ENCODE data around the gene TMEM89.
A peak's percentile ranks its signal among the peaks of the same experiment; 100 is the strongest.

Gene TMEM89

GRCh38 chr3:48617559-48617958, 4.0 kb downstream of the TMEM89 start:
- DNase-seq (ENCODE audit: low read depth in 1 of 2, low spot score in 1 of 2): no peak

DNA sequence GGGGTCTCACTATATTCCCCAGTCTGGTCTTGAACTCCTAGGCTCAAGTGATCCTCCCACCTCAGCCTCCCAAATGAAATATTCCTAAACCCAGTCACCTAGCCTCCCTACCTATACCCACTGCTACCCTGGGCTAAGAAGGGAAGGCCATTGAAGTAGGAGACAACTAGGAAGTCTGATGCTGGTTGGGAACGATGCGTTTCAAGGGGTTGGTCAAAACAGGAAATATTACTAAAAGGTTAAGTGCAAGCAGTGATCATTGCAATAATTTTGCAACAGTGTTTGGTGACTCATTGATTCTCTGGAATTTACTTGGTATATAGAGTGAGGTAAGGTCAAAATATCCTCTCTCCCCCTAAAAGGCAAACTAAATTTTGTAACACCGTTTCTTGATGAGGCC, 7.5 kb downstream of the TMEM89 start:
- DNase-seq (ENCODE audit: low read depth in 1 of 2, low spot score in 1 of 2): no peak

GRCh38 chr3:48612309-48612708, 9.3 kb downstream of the TMEM89 start:
- DNase-seq (ENCODE audit: low read depth in 1 of 2, low spot score in 1 of 2): no peak

- DNase-seq (ENCODE audit: low read depth in 1 of 2, low spot score in 1 of 2): peak; percentile 85 to 88
Measured at GRCh38 chr3:48609088-48610005, 12.2 kb downstream of the TMEM89 start, which contains the start of gene UQCRC1. Gene UQCRC1, minus strand, starts transcription at chr3:48609646. Its CDS starts 26 bp downstream, at chr3:48609620.

DNA sequence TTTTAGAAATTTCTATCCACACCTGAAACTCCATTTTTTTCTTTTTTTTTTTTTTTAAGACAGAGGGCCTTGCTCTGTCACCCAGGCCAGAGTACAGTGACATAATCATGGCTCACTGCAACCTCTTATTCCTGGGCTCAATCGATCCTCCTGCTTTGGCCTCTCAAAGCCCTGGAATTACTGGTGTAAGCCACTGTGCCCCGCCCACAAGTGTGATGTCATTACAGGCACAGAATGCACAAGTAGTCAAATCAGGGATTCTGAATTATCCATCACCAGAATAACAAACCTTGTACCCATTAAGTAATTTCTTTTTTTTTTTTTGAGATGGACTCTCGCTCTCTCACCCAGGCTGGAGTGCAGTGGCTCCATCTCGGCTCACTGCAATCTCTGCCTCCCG, 14.1 kb downstream of the TMEM89 start:
- no peak for DNase-seq (ENCODE audit: low read depth in 1 of 2, low spot score in 1 of 2)

DNA sequence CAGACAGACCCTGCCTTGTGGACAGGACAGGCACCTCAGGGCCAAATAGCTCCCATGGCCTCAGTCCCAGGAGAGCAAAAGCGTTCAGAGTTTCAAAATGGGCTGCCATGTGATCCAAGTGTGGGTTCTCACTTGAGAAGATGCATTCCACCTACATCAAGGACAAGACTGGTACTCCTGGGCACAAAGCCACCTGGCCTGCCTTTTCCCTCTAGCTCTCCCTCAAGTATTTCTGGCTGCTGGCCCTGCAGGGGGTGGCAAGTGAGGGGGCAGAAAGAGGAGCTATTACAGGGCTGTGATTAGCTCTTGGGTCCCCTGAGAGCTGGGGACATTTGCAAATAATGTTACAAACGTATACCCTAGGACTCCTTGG, 20.0 kb downstream of the TMEM89 start:
- DNase-seq (ENCODE audit: low read depth in 1 of 2, low spot score in 1 of 2): no peak

DNA sequence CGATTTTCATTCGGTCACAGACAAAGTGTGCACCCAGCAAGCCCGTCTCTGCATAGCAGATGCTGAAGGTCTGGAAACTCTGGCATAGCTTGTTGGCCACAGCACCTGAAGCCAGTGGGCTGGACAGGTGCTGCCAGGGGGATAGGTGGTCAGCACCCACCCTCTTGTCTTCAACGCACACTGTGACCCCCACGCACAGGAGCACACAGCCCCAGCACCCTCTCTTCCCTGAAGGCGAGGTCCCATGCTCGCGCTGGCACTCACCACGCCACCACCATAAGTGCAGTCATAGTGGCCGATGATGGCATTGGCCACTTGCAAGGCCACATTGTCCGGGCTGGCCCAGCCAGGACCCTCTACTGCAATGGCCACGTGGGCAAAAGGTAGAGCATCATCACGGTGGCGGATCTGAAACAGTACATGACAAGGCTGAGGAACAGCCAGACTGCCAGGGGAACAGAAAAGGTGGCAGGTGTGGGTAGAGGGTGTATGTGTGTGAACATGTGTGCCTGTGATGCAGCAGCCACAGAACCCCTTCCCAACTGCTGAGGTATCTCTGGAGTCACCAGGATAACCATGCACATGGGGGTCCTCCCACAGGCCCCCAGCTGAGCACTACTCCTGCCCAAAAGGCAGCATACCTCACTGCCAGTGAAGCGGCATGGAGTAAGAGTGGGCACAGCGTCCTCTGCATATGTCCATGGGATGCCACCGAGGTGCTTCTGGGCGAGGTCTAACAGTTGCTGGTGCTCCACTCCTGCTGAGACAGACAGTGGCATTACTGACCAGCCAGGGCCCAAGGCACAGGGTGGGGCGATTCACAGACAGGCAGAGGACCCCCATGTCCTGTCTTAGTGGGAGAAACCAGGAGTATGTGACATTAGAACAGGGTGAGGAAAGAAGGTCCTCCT, 20.6 kb downstream of the TMEM89 start:
- no peak for DNase-seq (ENCODE audit: low read depth in 1 of 2, low spot score in 1 of 2)

- no peak for DNase-seq (ENCODE audit: low read depth in 1 of 2, low spot score in 1 of 2)
Measured at GRCh38 chr3:48599509-48600285, 21.9 kb downstream of the TMEM89 start.

- no peak for DNase-seq (ENCODE audit: low read depth in 1 of 2, low spot score in 1 of 2)
Measured at GRCh38 chr3:48599077-48599501, 22.5 kb downstream of the TMEM89 start.

- no peak for DNase-seq (ENCODE audit: low read depth in 1 of 2, low spot score in 1 of 2)
Measured at GRCh38 chr3:48598323-48599076, 23.1 kb downstream of the TMEM89 start.

DNA sequence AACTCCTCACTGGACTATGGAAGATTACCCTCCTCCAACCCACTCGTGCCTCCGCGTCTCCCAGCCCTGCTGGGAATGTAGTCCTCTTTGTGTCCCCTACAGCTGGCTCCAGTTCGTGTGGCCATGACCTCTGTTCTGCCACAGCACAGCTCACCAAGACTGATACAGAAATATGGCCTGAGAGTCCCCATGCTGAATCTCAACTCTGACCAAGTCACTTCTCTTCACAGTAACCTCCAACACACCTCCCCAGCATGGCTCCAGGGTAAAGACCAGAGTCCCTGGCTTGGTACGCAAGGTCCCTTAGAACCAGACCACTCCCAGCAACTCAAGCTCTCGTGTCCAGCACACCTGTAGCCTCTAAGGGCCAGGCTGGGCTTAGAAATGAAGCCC, 24.2 kb downstream of the TMEM89 start:
- no peak for DNase-seq (ENCODE audit: low read depth in 1 of 2, low spot score in 1 of 2)

GRCh38 chr3:48596676-48597407, 24.7 kb downstream of the TMEM89 start:
- DNase-seq (ENCODE audit: low read depth in 1 of 2, low spot score in 1 of 2): no peak

DNA sequence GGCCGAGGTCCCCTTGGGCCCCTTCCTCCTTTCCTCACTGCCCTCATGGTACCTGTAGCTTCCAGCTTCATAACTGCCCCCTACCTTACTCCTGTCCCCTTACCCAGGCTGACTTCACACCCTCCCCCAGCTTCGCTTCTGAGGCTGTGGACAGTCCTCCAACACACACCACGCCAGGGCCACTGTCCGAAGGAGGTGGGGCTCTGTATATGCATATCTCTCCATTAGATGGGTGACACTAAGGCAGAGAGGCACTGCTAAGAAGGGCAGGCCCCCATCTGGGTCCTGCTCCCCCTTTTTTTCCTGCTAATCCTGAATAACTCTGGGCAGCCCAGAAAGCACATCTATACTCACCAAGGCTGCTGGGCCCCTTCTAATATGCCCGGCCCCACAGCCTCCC, 25.4 kb downstream of the TMEM89 start:
- DNase-seq (ENCODE audit: low read depth in 1 of 2, low spot score in 1 of 2): no peak

DNA sequence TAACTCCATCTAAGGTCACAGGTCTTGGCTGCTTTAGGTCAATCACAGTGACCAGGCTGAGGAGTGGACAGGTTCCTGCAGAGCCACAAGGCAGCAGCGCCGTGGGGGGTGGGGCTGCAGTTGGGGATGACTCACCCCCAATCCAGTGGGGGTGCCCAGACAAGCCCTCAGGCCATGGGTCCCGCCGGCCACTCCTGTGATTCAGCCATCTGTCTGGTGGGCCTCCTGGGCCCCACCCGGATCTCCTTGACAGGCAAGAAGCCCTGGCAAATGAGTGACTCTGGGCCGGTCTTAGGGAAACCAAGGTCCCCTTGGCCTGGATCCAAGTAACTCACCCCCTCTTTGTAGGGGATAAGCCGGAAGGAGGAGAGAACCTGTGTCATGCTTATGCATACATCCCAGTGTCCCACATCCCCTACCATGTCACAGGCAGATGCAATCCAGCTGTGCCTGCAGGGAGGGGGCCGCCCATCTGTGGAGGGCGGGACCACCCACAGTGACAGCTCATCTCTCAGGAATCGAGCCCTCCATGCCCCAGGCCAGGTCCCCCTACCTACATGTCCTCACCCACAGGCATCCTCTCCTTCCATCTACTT, 25.9 kb downstream of the TMEM89 start:
- no peak for DNase-seq (ENCODE audit: low read depth in 1 of 2, low spot score in 1 of 2)

DNA sequence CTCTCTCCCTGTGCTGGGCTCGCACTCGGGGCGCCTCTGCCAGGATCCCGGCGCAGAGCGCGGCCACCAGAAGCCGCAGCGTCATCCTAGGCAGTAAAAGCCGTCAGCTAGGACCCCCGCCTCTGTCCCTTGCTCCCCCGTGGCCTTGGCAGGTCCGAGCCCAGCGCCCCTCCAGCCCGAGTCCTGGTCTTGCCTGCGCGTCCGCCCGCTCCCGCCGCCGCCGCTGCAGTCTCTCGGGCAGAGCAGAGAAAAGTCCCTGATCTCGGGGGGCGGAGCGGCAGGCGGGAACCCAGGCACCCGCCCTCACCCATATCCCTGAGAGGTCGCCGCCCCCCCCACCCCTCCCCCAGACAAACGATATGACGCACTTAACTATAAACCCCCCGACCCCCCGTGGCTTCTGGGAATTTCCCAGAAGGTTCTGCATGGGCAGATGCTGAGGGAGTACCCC, 26.5 kb downstream of the TMEM89 start, which contains the start of gene COL7A1:
COL7A1 (minus strand) TSS at position 255 of the 451 bp plus-strand sequence; CDS start at position 85, 170 bp downstream.
- no peak for DNase-seq (ENCODE audit: low read depth in 1 of 2, low spot score in 1 of 2)

DNA sequence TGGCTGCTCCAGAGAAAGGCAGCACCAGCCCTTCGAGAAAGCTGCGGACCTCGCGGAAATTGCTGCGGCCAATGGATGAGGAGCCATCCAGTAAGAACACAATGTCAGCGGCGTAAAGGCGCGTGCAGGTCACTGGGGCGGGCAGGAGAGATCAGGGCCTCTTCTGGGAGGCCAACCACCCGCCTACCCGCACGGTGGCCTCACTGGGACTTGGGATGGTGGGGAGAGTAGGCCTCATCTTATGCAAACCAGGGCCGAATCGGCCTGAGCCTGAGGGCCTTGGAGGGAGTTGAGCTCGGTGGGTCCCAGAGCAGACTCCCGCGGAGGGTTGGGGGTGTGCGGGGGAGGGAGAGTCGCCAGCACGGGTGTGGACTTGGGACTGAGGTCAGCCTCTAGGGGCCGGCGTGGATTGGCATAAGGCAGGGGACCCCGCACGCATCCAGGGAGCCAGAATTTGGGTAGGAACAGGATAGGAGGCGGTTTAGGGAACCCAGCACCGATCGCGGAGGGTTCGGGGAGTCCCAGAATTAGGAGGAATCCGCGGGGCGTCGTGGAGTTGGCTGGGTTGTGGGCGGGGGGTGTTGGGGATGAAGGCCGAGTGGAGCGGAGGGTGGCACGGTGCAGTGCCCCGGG, 27.0 kb downstream of the TMEM89 start:
- DNase-seq (ENCODE audit: low read depth in 1 of 2, low spot score in 1 of 2): no peak

DNA sequence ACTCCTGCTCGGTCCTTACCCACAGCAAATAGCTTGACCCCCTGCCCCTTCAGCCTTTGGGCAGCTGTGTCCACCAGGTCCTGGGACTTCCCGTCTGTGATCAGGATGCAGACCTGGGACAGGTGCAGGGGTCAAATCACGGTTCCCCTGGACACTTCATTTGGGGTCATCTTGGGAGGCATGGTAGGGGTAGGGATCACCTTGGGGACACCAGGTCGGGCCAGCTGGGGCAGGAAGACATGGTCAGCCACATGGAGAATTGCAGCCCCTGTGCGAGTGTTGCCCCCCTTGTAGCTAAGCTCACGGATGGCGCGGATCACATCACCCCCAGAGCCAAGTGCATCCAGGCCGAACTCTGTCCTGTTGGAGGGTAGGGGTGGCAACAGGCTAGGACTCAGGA, 28.2 kb downstream of the TMEM89 start:
- no peak for DNase-seq (ENCODE audit: low read depth in 1 of 2, low spot score in 1 of 2)

GRCh38 chr3:48592519-48593087, 29.0 kb downstream of the TMEM89 start:
- DNase-seq (ENCODE audit: low read depth in 1 of 2, low spot score in 1 of 2): no peak
